SU-DHL-6 (cell line): ENCODE results near the gene DSTN.

ENCODE experiments used
- H2AFZ ChIP-seq: fragments of 200-600 bp; sonication (generic); 2 replicates; pipeline ENCODE4 v1.6.1; 2014; ENCODE audit warnings: low read depth, mild to moderate bottlenecking, moderate library complexity, mixed read lengths, antibody characterized with exemption, low read length; ENCODE audit not compliant: severe bottlenecking
- H3F3A ChIP-seq: fragments of 200-600 bp; shearing (Covaris generic); 2 replicates; pipeline ENCODE4 v1.6.0; 2016; ENCODE audit warnings: antibody characterized with exemption, mild to moderate bottlenecking; ENCODE audit not compliant: insufficient read depth
- H3K27ac ChIP-seq: fragments of 200-600 bp; sonication (generic); 2 replicates; pipeline ENCODE4 v1.5.1; 2016; ENCODE audit warnings: low read depth, mild to moderate bottlenecking, low read length, moderate library complexity, mixed read lengths
- H3K27me3 ChIP-seq: fragments of 200-600 bp; sonication (generic), shearing (Covaris generic); 2 replicates; pipeline ENCODE4 v1.6.0; 2014; ENCODE audit warnings: mild to moderate bottlenecking, low read length
- H3K36me3 ChIP-seq: fragments of 200-600 bp; sonication (generic); 2 replicates; pipeline ENCODE4 v1.6.1; 2014; ENCODE audit warnings: mild to moderate bottlenecking, low read length, mixed read lengths
- H3K4me2 ChIP-seq: fragments of 300-600, 200-600 bp; shearing (Covaris generic), sonication (generic); 2 replicates; pipeline ENCODE4 v1.6.0; 2014; ENCODE audit warnings: low read length, low read depth, mild to moderate bottlenecking; ENCODE audit not compliant: poor library complexity, severe bottlenecking
- H3K4me3 ChIP-seq: fragments of 200-600 bp; sonication (generic); 2 replicates; pipeline ENCODE4 v1.5.1; 2014; ENCODE audit warnings: antibody characterized with exemption, low read length, mild to moderate bottlenecking, mixed read lengths; ENCODE audit not compliant: insufficient read depth, poor library complexity, severe bottlenecking
- H3K79me2 ChIP-seq: fragments of 200-600 bp; sonication (generic); 2 replicates; pipeline ENCODE4 v1.6.1; 2014; ENCODE audit warnings: mild to moderate bottlenecking, low read length, moderate library complexity; ENCODE audit not compliant: insufficient read depth
- H3K9ac ChIP-seq: fragments of 200-600 bp; sonication (generic); 2 replicates; pipeline ENCODE4 v1.7.0; 2014; ENCODE audit warnings: mild to moderate bottlenecking, low read length
- H3K9me2 ChIP-seq: fragments of 200-600 bp; sonication (generic); replicated peaks from 2 replicates; pipeline ENCODE4 v1.6.1; 2014; ENCODE audit warnings: low read length; ENCODE audit not compliant: insufficient read depth
- H3K9me3 ChIP-seq: fragments of 200-600 bp; sonication (generic); 2 replicates; pipeline ENCODE4 v1.6.1; 2014; ENCODE audit warnings: low read length, mixed read lengths; ENCODE audit not compliant: insufficient read depth
- H4K20me1 ChIP-seq: fragments of 200-600 bp; sonication (generic); 2 replicates; pipeline ENCODE4 v1.6.1; 2014; ENCODE audit warnings: low read depth, mild to moderate bottlenecking, antibody characterized with exemption, low read length, moderate library complexity, mixed read lengths
- EZH2phosphoT487 ChIP-seq: fragments of 200-600 bp; sonication (generic), shearing (Covaris generic); conservative IDR thresholded peaks from 2 replicates; pipeline ENCODE4 v1.6.1; 2018; ENCODE audit warnings: mild to moderate bottlenecking, antibody characterized with exemption, low read length, moderate library complexity, mixed read lengths
- TF ChIP-seq, protein P1 (sequence below): fragments of 200-600 bp; sonication (generic); IDR thresholded peaks from one replicate; pipeline ENCODE4 v1.5.1; 2017; ENCODE audit warnings: antibody characterized with exemption, mild to moderate bottlenecking, low read length, moderate library complexity; ENCODE audit not compliant: insufficient read depth, poor library complexity, severe bottlenecking

Gene DSTN

DNA sequence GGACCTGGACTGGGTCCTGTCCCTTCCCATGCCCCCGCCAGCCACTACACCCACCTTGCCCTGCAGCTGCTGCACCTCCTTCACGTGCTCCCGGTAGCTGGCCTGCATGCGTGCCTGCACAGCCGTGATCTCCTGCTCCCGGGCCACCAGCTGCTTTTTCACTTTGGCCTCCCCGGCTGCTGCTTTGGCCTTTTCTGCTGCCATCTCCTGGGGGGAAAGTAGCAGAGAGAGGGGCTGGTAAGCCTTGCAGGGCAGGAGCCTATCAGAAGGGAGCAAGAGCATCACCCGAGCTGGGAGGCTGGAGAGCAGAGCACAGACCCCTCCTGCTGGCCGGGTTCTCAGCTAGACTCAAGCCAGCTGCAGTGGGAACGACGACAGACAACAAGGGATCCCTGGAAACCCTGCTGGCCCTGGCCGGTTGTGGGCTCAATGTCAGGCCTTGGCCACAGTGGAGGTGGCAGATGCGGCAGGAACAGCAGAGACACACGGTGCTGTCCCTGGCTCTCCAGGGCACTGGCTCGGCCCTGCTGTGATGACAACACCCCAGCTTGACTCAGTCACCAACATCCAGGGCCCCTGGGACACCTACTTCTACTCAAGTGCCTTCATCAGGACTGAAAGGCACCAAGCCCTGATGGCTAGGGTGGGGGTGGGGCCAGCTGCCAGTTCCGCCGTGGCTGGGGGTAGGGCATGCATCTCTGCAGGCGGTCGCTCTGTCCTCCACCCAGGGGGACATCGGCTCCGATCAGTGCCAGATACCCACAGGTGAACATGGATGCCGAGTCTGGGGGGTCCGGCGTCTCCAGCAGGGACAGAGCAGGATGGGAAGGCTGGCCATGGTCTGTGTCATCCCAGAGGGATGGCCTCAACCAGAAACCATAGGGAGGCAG lies 66.9 kb downstream of the DSTN start:
- H3K9me2 ChIP-seq: no peaks in the 10 kb centered on the region
- TF ChIP-seq, protein P1, sequence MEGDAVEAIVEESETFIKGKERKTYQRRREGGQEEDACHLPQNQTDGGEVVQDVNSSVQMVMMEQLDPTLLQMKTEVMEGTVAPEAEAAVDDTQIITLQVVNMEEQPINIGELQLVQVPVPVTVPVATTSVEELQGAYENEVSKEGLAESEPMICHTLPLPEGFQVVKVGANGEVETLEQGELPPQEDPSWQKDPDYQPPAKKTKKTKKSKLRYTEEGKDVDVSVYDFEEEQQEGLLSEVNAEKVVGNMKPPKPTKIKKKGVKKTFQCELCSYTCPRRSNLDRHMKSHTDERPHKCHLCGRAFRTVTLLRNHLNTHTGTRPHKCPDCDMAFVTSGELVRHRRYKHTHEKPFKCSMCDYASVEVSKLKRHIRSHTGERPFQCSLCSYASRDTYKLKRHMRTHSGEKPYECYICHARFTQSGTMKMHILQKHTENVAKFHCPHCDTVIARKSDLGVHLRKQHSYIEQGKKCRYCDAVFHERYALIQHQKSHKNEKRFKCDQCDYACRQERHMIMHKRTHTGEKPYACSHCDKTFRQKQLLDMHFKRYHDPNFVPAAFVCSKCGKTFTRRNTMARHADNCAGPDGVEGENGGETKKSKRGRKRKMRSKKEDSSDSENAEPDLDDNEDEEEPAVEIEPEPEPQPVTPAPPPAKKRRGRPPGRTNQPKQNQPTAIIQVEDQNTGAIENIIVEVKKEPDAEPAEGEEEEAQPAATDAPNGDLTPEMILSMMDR: no peak
- no peak for TF ChIP-seq EZH2phosphoT487
- no peak overlapping the region for H2AFZ ChIP-seq
- H3K36me3 ChIP-seq: no peaks in the 10 kb centered on the region
- no peak overlapping the region for H3K9ac ChIP-seq
- H3K27me3 ChIP-seq: no peaks in the 10 kb centered on the region
- no peaks in the 10 kb centered on the region for H3F3A ChIP-seq
- no peaks in the 10 kb centered on the region for H4K20me1 ChIP-seq
- no peak overlapping the region for H3K27ac ChIP-seq
- no peak overlapping the region for H3K4me3 ChIP-seq
- no peak overlapping the region for H3K4me2 ChIP-seq
- no peaks in the 10 kb centered on the region for H3K9me3 ChIP-seq
- no peaks in the 10 kb centered on the region for H3K79me2 ChIP-seq

DNA sequence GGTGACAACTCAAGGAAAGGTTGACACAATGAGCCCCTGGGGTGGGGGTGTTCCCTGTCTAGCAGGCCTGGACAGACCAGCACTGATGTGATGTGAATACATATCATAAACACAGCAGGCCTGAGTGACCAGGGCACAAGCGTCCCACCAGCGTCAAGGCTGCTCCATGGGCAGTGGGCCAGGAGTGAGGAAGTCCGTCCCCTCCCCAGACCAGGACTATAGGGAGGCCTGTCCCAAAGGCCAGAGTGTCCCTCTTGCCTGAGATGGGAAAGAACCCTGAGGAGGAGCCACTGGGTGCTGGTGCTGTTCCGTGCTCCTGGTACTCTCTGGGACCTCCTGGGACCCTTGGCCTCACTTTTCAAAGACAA lies 67.5 kb downstream of the DSTN start:
- TF ChIP-seq, protein P1: no peak
- TF ChIP-seq EZH2phosphoT487: no peak
- Histone ChIP-seq H4K20me1 (no peaks in the 10 kb centered on the region), H3K9me3 (no peaks in the 10 kb centered on the region), H3K4me2 (no peak overlapping the region), H3F3A (no peaks in the 10 kb centered on the region), H3K36me3 (no peaks in the 10 kb centered on the region), H3K79me2 (no peaks in the 10 kb centered on the region), H3K9ac (no peak overlapping the region), H3K9me2 (no peaks in the 10 kb centered on the region), H3K4me3 (no peak overlapping the region), H3K27ac (no peak overlapping the region), H3K27me3 (no peaks in the 10 kb centered on the region), H2AFZ (no peak overlapping the region)

DNA sequence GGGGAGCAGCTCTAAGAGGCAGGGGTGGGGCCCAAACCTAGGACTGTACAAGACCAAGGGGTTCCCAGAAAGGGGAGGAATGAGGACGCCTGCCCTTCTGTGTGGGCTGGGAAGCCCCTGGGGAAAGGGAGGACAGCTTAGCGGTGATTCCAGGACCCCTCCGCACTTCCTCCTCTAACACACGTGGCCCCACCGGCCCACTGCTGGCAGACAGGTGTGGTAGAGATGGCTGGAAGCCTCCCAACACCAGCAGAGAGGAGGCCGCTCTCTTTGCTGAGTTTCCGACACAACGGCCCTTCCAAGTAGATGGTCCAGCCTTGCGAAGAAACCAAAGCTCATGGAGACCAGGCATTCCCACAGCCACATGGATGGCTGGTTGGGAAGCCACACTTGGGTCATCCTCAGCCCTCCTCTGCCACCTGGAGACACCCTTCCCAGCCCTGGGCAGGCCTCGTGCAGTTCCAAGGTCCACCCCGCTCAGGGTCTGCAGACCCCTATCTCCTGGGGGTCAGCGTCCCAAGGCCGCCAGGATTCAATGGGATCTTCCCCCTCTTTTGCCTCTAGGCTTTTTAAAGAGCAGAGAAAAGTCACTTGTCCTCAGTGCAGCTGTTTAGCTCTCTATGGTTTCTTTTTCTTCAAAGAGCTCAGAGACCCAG lies 68.2 kb downstream of the DSTN start:
- no peaks in the 10 kb centered on the region for H3K9me3 ChIP-seq
- no peak overlapping the region for H3K4me3 ChIP-seq
- H4K20me1 ChIP-seq: no peaks in the 10 kb centered on the region
- H3K4me2 ChIP-seq: no peak overlapping the region
- no peak overlapping the region for H3K27ac ChIP-seq
- no peaks in the 10 kb centered on the region for H3F3A ChIP-seq
- no peak overlapping the region for H3K9ac ChIP-seq
- no peaks in the 10 kb centered on the region for H3K27me3 ChIP-seq
- TF ChIP-seq EZH2phosphoT487: no peak
- TF ChIP-seq, protein P1: no peak
- H3K79me2 ChIP-seq: no peaks in the 10 kb centered on the region
- H2AFZ ChIP-seq: no peak overlapping the region
- no peaks in the 10 kb centered on the region for H3K36me3 ChIP-seq
- H3K9me2 ChIP-seq: no peaks in the 10 kb centered on the region
